Measurements from ENCODE around the gene NXN.
"Not testable (repeated sequence)": the region's sequence is repeated elsewhere in the genome, so short reads cannot be mapped to it uniquely, and the experiment has no call there.

Gene NXN

DNA sequence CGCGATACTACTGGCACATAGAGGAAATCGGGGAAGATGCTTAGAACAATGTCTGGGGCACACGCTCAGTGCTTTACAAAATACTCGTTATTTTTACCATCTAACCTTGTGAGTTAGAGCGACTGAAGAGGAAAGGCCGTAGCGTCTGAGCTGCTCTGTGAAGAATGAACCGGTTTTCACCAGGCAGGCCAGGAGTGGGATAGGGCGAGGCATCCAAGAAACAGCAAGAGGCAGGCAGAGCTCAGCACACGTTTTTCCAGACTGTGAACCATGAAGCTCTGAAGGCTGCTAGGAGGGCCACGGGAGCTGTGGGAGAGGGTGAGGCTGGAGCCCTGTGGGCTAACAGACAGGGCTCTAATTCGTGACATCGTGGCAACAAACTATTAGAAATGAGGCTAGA is 101.9 kb downstream of the NXN start:
- no peak overlapping the region for H3K4me3 ChIP-seq (ENCODE audit: low read depth, low read length)
- no peak for TF ChIP-seq CTCF (IDR thresholded peaks at IDR 0.05; ENCODE audit: control insufficient read depth, extremely low read depth, insufficient read depth)
- no peak for DNase-seq (ENCODE audit: low read depth)

DNA sequence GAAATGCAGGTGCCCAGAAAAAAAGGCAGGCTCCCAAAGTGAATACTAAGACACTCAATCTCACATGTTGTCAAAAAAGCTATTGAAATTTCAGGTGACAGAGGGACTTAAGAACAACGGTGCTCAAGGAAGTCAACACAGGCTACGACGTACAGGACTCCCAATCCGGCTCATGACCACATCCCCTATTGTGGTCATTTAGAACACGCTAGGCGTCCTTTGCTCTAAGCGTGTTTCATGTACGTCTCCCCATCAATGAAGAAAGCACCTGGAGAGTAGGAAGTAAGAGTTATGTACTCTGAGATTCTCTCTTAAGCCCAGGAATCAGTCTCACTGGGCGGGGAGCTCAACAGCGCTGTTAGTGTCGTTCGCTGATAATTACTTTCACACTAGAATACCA is 103.3 kb downstream of the NXN start:
- DNase-seq (ENCODE audit: low read depth): no peak
- no peak overlapping the region for H3K4me3 ChIP-seq (ENCODE audit: low read depth, low read length)
- TF ChIP-seq CTCF (IDR thresholded peaks at IDR 0.05; ENCODE audit: control insufficient read depth, extremely low read depth, insufficient read depth): no peak

DNA sequence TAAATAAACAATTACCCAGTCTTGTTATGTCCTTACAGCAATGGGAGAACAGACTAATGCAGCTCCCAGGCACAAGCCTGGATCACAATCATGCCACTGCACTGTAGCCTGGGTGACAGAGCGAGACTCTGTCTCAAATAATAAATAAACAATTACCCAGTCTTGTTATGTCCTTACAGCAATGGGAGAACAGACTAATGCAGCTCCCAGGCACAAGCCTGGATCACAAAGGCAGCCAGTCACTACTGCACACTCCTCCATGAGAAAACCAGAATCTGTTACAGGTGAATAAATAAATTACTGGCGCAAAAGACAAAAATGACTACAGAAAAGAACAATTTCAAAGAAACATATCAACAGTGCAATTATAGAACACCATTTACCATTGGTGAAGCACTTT is 105.0 kb downstream of the NXN start:
- not testable (repeated sequence) for DNase-seq (ENCODE audit: low read depth); H3K4me3 ChIP-seq (ENCODE audit: low read depth, low read length)

- no peak overlapping the region for H3K4me3 ChIP-seq (ENCODE audit: low read depth, low read length)
- TF ChIP-seq CTCF (IDR thresholded peaks at IDR 0.05; ENCODE audit: control insufficient read depth, extremely low read depth, insufficient read depth): no peak
- no peak for DNase-seq (ENCODE audit: low read depth)
Observed at GRCh38 chr17:872855-873254, 106.7 kb downstream of the NXN start.

DNA sequence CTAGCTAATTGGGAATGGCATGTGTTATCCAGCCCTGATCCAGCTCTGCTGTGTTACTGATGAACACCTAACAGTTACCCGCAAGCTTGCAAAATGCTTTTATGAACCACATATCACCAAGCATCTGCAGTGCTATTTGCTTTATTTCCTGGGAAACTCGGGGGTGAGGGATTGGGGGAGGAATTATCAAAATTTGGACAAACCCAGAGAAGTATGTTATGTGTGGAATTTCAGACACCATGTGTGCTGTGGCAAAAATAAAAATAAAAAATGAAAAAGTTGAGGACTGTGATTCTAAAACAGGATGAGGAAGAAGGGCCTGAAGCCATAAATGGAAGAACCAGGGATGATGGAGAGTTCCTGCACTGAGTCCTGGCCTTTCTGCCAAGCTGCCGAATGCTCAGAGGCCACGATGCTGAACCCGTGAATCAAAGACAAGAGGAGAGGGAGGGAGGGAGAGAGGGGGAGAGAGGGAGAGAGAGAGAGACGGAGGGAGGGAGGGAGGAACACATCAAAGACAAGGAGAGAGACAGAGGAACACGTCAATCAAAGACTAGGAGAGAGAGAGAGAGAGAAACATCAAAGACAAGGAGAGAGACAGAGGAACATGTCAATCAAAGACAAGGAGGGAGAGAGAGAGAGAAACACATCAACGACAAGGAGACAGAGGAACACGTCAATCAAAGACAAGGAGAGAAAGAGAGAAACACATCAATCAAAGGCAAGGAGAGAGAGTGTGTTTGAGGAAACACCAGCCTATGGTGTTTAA is 107.6 kb downstream of the NXN start:
- TF ChIP-seq CTCF (IDR thresholded peaks at IDR 0.05; ENCODE audit: control insufficient read depth, extremely low read depth, insufficient read depth): no peak
- H3K4me3 ChIP-seq (ENCODE audit: low read depth, low read length): no peak overlapping the region
- DNase-seq (ENCODE audit: low read depth): no peak

- no peak overlapping the region for H3K4me3 ChIP-seq (ENCODE audit: low read depth, low read length)
- no peak for DNase-seq (ENCODE audit: low read depth)
- TF ChIP-seq CTCF (IDR thresholded peaks at IDR 0.05; ENCODE audit: control insufficient read depth, extremely low read depth, insufficient read depth): no peak
Observed at GRCh38 chr17:869567-870525, 109.7 kb downstream of the NXN start.

GRCh38 chr17:869086-869485 is 110.5 kb downstream of the NXN start:
- TF ChIP-seq CTCF (IDR thresholded peaks at IDR 0.05; ENCODE audit: control insufficient read depth, extremely low read depth, insufficient read depth): no peak
- DNase-seq (ENCODE audit: low read depth): no peak
- no peak overlapping the region for H3K4me3 ChIP-seq (ENCODE audit: low read depth, low read length)

Data from LNCaP clone FGC (cell line).